GM19239 (cell line): ENCODE measurements around the gene GIMD1.
A peak's percentile ranks its signal among the peaks of the same experiment; 100 is the strongest.
"Not testable (repeated sequence)": the region's sequence is repeated elsewhere in the genome, so short reads cannot be mapped to it uniquely, and the experiment has no call there.

Experiments
- DNase-seq: peaks from one replicate; pipeline ENCODE4 v3.0.0; 2011; ENCODE audit warnings: low spot score; ENCODE audit not compliant: insufficient read length
- FAIRE-seq: peaks from 2 replicates; lab custom pipeline; 2011; peaks lifted over from hg19 to GRCh38; lab: Jason Lieb, UNC

Gene GIMD1

DNA sequence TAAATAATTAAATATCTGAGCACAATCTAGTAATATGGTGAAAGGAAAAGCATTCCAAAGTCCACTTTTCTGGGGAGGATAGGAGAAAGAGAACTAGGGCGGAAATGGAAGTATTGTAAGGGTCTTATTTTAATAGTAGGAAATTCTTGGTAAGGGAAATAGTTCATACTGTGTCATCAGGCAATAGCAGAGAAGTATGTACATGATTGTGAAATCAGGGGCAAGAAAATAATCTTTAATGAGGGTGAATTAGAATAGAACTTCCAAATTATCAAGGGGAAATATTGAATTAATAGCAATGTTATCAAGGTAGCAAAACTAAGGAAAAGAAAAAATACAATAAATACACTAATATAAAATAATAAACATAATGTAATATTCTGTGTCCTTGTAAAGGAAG, 14.8 kb downstream of the GIMD1 start:
- FAIRE-seq (no peak), DNase-seq (no peak)

DNA sequence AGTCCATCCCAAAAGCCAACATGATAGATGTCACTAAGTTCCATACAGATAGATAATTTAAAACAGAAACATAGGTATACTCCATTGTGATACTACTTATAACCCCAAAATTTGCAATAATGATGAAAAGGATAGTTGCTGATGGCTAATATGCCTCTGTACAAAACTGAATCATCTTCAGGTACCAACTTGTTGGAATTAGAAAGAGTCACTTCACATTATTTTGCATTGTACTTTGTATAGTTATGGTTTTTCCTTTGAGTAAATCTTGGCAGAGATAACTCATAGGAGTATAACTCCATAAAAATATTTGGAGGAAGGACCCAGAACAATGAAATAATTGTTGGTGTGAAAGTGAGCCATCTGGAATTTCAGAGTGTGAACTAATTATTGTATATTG, 17.6 kb downstream of the GIMD1 start:
- DNase-seq (no peak), FAIRE-seq (no peak)

DNA sequence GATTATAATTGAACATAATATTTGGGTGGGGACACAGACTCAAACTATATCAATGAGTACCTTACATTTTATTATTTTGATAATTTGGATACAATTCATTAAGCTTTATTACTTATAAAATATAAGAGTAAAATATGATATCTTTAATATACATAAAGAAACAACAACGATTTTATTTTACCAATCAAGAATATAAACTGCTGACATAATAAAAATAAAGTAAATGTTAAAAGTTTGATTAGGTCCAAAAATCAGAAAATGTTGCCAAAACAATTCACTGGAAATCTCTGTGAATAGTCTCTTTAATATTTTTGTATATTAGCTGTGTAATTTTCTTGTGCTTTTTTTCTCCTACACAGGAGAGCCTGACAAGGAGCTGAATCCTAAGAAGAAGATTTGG, 21.4 kb downstream of the GIMD1 start:
- DNase-seq (no peak), FAIRE-seq (no peak)

DNA sequence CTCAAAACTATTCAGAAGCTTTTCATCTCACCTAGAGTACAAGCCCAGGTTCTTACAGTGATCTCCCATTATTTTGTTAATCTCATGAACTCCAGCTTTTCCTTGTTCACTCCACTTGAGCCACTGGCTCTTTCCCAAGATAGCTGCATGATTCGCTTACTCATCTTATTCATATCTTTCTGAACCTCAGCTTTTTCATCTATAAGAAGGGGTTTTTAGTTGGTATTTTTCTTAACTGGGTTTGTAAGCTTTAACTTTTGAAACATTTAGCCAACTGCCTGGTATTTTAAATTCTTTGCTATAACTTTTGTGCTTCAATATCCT, 24.0 kb downstream of the GIMD1 start:
- DNase-seq (no peak), FAIRE-seq (no peak)

DNA sequence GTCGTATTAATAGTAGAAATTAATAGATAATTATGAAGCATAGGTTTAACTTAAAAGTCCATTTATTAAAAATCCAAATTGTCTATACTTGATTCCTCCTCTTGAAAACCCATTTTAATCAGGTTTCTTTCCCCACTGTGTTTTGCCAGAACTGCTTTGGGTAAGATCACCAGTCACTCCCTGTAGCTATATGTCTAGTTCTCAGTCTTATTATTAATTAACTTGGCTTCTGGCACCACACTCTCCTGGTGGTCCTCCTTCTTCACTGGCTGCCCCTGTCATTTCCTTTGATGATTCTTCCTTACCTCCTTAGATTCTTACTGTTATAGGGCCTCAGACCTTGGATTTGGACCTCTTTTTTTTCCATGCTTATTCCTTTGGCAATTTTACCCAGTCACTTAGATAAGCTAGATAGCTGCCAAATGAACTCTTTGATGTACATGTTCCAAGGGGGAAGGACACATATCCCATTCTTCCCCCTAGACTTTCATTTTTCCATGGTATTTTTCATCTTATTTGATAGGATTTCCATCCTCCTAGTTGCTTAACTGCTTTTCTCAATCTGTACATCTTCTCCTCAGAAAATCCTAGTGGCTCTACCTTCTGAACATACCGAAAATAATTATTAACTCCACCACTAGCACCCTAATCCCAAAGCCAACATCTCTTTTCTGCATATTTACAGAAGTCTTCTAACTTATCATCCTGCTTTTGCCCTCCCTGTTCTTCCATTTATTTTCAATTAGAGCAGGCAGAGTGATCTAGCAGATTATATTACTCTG, 24.5 kb downstream of the GIMD1 start:
- DNase-seq (no peak), FAIRE-seq (no peak)

DNA sequence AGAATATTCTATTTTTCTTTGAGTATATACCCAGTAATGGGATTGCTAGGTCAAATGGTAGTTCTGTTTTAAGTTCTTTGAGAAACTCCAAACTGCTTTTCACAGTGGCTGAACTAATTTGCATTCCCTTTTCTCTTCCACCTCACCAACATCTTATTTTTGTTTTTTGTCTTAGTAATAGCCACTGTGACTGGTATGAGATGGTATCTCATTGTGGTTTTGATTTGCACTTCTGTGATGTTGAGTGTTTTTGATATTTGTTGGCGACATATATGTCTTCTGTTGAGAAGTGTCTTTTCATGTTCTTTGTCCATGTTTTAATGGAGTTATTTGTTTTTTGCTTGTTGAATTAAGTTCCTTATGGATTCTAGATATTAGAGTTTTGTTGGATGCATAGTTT, 27.8 kb downstream of the GIMD1 start:
- FAIRE-seq (no peak), DNase-seq (no peak)

DNA sequence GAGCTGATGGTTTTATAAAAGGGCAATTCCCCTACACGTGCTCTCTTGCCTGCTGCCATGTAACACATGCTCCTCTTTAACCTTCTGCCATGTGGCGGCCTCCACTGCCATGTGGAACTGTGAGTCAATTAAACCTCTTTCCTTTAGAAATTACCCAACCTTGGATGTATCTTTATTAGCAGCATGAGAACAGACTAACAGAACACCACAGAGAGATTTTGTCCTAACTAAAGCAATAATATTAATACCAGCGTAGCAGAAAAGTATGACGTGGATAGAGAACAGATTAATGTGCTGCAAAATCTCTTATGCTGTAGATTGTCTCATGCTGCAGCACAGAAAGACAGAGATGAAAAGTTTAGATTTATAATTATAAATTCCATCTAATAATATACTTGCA, 29.1 kb downstream of the GIMD1 start:
- FAIRE-seq (no peak), DNase-seq (no peak)

DNA sequence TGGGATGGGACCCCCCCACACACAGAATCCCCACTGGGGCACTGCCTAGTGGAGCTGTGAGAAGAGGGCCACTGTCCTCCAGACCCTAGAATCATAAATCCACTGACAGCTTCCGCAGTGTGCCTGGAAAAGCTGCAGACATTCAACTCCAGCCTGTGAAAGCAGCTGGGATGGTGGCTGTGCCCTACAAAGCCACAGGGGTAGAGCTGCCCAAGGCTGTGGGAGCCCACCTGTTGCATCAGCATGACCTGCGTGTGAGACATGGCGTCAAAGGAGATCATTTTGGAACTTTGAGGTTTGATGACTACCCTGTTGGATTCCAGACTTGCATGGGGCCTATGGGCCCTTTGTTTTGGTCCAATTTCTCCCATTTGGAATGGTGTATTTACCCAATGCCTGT, 29.9 kb downstream of the GIMD1 start:
- DNase-seq: no peak
- no peak for FAIRE-seq

DNA sequence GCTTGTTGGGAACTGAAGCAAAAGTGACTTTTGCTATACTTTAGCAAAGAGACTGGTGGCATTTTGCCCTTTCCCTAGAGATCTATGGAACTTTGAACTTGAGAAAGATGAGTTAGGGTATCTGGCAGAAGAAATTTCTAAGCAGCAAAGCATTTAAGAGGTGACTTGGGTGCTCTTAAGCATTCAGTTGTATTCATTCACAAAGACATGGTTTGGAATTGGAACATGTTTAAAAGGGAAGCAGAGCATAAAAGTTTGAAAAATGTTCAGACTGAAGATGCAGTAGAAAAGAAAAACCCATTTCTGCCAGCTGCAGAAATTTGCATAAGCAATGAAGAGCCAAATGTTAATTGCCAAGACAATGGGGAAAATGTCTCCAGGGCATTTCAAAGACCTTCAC, 30.7 kb downstream of the GIMD1 start:
- FAIRE-seq (no peak), DNase-seq (no peak)

DNA sequence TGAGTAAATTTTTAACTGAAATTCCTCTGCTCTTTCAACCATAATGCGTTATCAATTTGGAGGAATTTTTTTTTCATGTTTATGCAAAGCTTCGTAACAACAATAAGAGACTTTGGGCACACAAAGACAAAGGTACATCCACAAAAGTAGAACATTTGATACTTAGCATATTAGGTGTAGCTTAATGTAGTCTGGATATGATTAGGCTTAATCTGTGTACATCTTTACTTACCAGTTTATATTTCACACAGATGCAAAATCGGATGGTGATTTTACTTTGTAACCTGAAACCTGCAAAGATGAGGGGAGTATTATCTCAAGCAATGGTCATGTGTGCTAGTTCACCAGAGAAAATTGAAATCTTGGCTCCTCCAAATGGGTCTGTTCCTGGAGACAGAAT, 32.0 kb downstream of the GIMD1 start:
- DNase-seq (no peak), FAIRE-seq (no peak)

DNA sequence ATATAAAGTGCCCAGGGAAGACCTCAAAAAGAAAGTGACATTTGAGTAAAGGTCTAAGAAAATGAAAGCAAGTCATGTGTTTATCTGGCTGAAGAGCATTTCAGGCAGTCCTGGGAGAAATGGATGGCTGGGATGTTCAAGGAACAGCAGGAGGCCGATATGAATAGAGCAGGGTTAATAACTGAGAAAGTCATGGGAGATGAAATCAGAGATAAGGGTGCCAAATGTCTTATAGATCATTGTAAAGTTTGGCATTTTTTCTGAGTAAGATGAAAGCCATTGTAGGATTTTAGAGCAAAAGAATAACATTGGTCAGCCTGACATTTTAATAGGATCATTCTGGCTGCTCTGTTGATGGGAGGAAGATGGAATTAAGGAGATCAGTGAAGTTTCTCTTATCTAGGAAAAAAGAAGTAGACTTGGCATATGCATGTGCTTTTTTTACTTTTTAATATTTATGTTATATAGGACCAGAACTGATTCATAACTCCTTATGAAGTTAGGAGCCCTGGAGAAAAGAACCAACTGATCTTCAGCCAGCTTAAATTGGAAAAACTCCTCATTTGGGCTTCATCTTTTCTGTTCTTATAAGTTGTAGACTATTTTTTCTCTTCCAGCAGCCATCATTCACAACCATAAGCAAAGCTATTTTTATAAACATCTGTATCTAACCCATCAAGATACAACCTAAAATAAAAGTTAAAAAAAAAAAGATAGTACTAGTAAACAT, 33.7 kb downstream of the GIMD1 start:
- DNase-seq (no peak), FAIRE-seq (no peak)

DNA sequence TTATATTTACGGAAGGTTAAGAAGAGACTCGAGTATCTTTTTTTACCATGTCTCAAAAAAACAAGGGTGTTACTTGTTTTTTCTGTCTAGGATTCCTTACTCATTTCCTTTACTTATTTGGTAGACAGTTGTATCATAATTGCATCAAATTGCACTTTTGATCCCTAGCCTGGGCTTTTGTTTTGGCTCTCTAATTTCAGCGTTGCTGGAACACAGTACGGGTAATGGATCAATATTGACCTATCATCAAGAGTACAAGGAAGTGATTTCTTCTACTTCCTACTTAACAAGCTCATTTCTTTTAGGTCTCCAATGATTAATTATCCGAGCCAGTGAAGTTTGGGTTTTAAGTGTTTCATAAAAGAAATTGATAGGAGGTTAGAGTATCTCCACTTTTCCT, 35.4 kb downstream of the GIMD1 start:
- DNase-seq (no peak), FAIRE-seq (no peak)

DNA sequence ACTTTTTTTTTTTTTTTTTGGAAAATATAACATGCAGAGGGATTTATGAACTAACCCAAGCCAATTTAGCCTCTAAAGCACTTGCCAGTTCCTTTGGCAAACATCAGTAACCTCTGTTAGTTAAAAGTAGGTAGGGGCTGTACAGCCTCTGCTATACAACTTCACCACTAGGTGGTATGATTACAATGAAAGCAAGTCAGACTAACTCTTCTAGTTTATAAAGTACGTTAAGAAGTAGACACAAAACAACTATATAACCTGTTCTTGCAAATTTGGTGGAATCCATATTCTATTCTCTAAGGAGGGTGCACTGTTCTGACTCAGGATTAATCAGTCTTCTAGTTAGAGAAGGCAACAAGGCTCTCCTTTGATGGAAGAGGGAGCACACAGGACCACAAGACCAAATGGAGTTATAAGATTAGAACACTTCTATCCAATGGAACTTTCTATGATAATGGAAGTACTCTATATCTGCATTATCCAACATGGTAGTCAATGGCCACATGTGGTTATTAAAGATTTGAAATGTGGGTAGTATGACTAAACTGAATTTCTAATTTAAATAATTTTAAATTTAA, 39.4 kb downstream of the GIMD1 start:
- DNase-seq (no peak), FAIRE-seq (peak; percentile 18)

DNA sequence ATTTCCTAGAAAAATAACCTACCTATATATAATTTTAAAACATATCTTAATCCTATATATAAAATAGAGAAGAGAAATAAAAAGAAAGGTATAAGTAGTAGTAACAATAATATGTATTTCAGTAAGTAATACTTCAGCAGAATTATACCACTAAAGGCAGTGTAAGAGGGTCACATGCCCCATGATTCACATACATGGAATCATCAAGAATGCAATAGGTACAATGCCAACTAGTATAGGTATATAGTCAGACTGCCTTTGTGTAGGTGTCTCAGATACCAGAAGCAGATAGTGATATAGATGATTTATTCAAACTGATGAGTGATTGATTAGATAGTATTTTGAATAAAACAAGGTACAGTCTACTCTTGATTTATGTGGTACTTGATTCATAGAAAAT, 42.8 kb downstream of the GIMD1 start:
- DNase-seq (no peak), FAIRE-seq (no peak)

DNA sequence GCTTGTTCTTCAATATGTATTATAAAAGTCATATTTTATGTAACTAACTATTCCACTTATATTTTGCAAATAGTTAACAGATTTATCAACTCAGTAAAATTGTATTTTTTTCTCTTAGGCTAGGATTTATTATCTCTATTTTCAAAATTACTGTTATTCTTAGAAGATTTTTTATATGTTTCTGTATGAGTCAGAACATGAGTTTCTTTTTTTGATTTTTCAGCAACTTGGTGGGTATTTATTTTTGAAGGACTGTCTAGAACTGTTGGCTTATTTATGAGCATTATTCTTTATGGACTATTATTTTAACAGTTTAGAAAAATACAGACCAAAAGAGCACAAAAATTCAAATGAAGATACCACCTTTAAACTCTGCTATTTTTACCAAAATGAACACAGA, 45.5 kb downstream of the GIMD1 start:
- no peak for FAIRE-seq
- DNase-seq: no peak

DNA sequence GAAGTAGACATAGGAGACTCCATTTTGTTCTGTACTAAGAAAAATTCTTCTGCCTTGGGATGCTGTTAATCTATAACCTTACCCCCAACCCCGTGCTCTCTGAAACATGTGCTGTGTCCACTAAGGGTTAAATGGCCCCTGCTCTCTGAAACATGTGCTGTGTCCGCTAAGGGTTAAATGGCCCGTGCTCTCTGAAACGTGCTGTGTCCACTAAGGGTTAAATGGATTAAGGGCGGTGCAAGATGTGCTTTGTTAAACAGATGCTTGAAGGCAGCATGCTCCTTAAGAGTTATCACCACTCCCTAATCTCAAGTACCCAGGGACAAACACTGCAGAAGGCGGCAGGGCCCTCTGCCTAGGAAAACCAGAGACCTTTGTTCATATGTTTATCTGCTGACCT, 46.8 kb downstream of the GIMD1 start:
- not testable (repeated sequence) for FAIRE-seq, DNase-seq

DNA sequence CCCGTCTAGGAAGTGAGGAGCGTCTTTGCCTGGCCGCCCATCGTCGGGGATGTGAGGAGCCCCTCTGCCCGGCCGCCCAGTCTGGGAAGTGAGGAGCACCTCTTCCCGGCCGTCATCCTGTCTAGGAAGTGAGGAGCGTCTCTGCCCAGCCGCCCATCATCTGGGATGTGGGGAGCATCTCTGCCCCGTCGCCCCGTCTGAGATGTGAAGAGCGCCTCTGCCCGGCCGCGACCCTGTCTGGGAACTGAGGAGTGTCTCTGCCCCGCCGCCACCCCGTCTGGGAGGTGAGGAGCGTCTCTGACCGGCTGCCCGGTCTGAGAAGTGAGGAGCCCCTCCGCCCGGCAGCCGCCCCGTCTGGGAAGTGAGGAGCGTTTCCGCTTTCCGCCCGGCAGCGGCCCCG, 47.4 kb downstream of the GIMD1 start:
- DNase-seq, FAIRE-seq: not testable (repeated sequence)

DNA sequence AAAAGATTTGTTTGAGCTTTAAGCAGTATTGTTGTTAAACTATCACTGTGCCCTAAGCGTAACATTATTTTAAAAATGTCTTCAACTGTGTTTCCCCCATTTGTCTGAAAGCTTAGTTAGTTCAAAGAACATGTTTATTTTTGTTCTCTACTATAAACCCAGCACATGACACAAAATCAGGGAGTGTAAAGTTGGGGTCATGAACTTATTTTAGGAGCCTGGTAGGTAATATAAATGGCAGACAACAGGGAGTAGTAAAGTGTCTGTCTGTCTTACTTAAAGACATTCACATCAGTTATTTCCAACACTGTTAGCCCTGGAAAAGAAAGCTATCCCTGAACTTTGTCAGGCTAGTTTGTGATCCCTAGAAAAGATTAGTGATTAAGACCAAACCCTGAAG, 48.3 kb downstream of the GIMD1 start:
- no peak for DNase-seq
- no peak for FAIRE-seq

DNA sequence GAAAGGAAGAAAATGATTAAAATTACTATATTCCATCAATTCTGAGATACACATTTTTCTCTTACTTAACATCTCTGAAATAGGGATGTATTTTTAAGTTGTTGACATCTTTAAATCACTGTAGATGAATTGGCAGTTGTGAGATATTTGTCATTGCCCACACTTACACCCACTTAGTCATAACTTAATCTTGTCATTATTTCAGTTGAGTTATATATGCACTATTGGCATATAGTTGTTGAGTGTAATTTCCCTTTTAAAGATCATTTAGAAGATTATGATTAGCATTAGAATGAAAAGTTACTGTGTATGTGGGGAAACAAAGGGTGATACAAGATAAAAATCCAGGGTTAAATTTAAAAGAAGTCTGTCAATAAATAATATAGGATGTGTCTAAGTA, 50.1 kb downstream of the GIMD1 start:
- no peak for FAIRE-seq
- DNase-seq: no peak

DNA sequence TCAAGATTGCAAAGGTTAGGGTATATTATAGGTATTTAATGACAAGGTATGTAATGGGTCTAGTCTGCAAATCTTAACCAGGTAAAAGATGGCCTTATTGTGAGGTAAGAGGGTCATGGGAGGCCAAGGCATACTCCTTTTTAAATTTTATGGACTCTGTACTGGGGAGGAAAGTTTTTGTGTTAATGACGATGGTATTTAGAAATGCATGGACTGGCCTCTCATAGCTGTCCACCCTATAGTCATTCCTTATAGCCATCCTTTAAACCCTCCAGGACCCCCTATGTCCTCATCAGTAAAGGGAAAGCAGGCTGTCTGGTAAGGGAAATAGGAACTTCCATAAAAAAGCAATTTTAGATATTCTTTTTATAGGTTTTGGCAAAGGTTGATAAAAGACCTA, 50.8 kb downstream of the GIMD1 start:
- DNase-seq (no peak), FAIRE-seq (no peak)

DNA sequence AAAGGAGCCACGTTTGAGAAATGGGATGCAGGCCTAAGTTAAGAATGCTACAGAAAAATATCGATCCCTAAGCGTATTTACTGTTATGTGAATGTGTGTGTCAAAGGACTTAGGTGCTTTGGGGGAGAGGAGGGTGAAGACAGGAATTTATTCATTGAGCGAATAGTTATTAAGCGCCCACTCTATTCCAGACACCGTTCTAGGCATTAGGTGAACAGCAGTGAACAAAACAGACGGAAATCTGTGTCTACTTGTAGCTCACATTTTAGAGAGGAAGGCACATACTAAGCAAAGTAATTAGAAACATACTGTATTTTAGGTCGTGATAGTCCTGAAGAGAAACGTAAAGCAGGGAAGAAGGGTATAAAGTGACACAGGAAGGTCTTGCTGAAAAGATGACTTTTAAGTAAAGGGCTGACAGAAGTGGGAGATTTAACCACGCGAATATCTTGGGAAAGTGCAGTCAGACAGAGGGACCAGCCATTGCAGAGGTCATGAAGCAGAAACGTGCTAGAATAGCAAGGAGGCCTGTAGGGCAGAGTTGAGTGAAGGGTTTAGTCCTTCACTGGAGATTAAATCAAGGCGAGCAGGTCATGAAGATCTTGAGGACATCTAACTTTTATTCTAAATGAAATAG, 51.7 kb downstream of the GIMD1 start:
- FAIRE-seq (no peak), DNase-seq (no peak)
